IPS-15b (cell line): ENCODE data around the gene EXOC3L2.

ENCODE experiments used
- H3K27me3 ChIP-seq: one replicate; pipeline ENCODE4 v1.6.1; 2013; ENCODE audit warnings: low read length; ENCODE audit not compliant: control insufficient read depth, insufficient read depth
- H3K36me3 ChIP-seq: one replicate; pipeline ENCODE4 v1.6.1; 2013; ENCODE audit warnings: low read length; ENCODE audit not compliant: control insufficient read depth, insufficient read depth
- H3K4me1 ChIP-seq: one replicate; pipeline ENCODE4 v1.6.1; 2013; ENCODE audit warnings: mild to moderate bottlenecking, low read length; ENCODE audit not compliant: control insufficient read depth, insufficient read depth
- H3K4me3 ChIP-seq: one replicate; pipeline ENCODE4 v1.5.1; 2013; ENCODE audit warnings: low read depth, low read length
- H3K9ac ChIP-seq: one replicate; pipeline ENCODE4 v1.6.1; 2013; ENCODE audit warnings: low read depth, mild to moderate bottlenecking, low read length
- H3K9me3 ChIP-seq: one replicate; pipeline ENCODE4 v1.6.1; 2013; ENCODE audit warnings: mild to moderate bottlenecking, low read length; ENCODE audit not compliant: control insufficient read depth, insufficient read depth

Gene EXOC3L2

DNA sequence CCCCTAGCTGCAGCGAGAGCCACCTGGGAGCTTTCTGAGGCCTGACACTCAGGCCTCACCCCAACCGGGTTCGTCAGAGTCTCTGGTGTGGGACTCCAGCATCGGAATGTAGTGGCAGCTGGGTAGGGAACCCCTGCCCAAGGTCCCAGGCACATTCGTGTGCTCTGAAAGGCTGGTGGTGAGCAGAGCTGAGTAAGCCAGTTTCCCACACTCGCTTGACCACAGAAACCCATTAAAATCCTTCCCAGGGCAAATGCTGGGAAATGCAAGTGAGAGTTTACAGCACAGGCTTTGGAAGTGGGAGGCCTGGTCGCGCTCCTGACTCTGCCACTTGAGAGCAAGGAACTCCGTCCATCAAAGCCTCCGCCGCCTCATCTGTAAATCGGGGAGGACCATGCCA is 71.4 kb downstream of the EXOC3L2 start:
- H3K9me3 ChIP-seq = no peaks in the 10 kb centered on the region
- H3K4me3 ChIP-seq = no peak overlapping the region
- no peaks in the 10 kb centered on the region for H3K4me1 ChIP-seq
- no peaks in the 10 kb centered on the region for H3K36me3 ChIP-seq
- H3K9ac ChIP-seq = no peak overlapping the region
- no peaks in the 10 kb centered on the region for H3K27me3 ChIP-seq

DNA sequence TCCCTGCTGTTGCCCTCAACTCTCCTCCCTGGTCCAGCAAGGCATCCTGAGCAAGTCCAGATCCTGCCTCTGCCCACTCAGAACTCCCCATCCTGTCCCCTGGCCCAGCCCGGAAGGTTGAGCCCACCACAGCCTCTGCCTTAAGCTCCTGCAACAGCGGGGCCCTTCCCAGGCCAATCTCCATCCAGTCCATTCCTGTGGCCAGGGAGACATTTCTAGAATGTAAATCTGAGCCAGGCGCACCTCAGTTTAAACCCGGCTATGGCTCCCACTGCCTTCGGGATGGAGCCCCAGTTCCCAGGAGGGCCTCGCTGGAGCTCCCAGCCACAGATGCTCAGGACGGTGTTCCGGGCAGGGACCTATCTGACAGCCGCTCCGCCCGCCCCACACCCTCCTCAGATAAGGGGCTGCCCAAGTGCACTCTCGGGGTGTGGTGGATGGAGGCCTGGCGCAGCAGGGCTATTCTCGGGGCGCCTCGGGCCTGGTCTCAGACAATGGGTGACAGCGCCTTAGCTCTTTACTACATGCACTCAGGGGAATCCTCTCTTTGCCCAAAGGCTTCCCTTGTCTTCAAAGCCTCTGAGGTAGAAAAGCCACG is 72.5 kb downstream of the EXOC3L2 start:
- no peak overlapping the region for H3K9ac ChIP-seq
- no peaks in the 10 kb centered on the region for H3K27me3 ChIP-seq
- H3K4me1 ChIP-seq = no peaks in the 10 kb centered on the region
- H3K36me3 ChIP-seq = no peaks in the 10 kb centered on the region
- H3K4me3 ChIP-seq = no peak overlapping the region
- no peaks in the 10 kb centered on the region for H3K9me3 ChIP-seq

DNA sequence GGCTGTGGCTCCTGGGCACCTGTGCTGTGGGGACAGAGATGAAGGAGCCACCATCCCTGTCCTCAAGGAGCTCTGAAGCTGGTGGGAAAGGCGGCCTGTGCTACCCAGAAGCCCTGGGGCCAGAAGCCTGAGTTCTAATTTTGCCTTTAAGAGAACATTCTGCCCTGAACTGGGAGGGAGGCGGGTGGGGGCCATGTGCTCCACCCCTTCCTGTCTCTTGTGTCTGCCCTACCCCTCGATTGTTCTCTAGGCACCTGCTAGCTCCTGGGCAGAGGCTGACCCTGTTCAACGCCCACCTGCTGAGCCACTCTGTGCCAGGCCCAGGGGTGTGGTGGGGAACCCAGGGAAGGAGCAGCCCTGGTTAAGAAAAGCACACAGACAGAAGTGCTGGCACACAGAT is 73.0 kb downstream of the EXOC3L2 start:
- H3K9me3 ChIP-seq = no peaks in the 10 kb centered on the region

GRCh38 chr19:45171211-45171623 is 74.0 kb downstream of the EXOC3L2 start:
- Histone ChIP-seq H3K4me1 (no peaks in the 10 kb centered on the region), H3K9me3 (no peaks in the 10 kb centered on the region), H3K27me3 (no peaks in the 10 kb centered on the region), H3K36me3 (no peaks in the 10 kb centered on the region), H3K9ac (no peak overlapping the region), H3K4me3 (no peak overlapping the region)

More for the DNA sequence above, 73.0 kb downstream of the EXOC3L2 start:
- Histone ChIP-seq H3K36me3 (no peaks in the 10 kb centered on the region), H3K27me3 (no peaks in the 10 kb centered on the region), H3K4me3 (no peak overlapping the region), H3K4me1 (no peaks in the 10 kb centered on the region), H3K9ac (no peak overlapping the region)

GRCh38 chr19:45170146-45171106 is 74.8 kb downstream of the EXOC3L2 start:
- no peaks in the 10 kb centered on the region for H3K9me3 ChIP-seq
- no peaks in the 10 kb centered on the region for H3K4me1 ChIP-seq
- H3K27me3 ChIP-seq = no peaks in the 10 kb centered on the region
- H3K9ac ChIP-seq = no peak overlapping the region
- no peaks in the 10 kb centered on the region for H3K36me3 ChIP-seq
- H3K4me3 ChIP-seq = no peak overlapping the region

DNA sequence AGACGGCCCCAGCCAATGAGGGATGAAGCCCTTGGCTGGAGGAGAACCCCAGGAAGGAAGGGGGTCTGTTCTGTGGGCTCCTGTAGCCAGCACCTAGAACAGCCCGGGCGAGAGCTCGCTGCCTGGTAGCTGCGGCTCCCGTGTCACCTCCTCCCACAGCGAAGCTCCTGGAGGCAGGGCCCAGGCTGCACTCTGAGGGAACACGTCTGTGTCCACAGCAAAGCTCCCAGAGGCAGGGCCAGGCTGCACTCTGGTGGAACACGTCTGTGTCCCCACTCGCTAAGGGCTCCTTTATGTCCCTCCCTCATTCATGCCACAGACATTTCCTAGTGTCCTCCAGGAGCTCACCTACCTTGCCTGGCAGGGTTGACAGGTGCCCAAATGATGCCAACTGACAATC is 75.6 kb downstream of the EXOC3L2 start:
- Histone ChIP-seq H3K36me3 (no peaks in the 10 kb centered on the region), H3K4me1 (no peaks in the 10 kb centered on the region)

GRCh38 chr19:45168767-45169351 is 76.3 kb downstream of the EXOC3L2 start:
- no peaks in the 10 kb centered on the region for H3K9me3 ChIP-seq
- H3K4me3 ChIP-seq = no peak overlapping the region
- no peaks in the 10 kb centered on the region for H3K27me3 ChIP-seq
- H3K4me1 ChIP-seq = peaks cover 2% of the 10 kb centered on the region
- H3K36me3 ChIP-seq = no peaks in the 10 kb centered on the region
- H3K9ac ChIP-seq = no peak overlapping the region

More for the DNA sequence above, 75.6 kb downstream of the EXOC3L2 start:
- Histone ChIP-seq H3K9me3 (no peaks in the 10 kb centered on the region), H3K27me3 (no peaks in the 10 kb centered on the region), H3K4me3 (no peak overlapping the region), H3K9ac (no peak overlapping the region)

- Histone ChIP-seq H3K4me1 (peaks cover 2% of the 10 kb centered on the region), H3K9ac (no peak overlapping the region), H3K9me3 (no peaks in the 10 kb centered on the region), H3K27me3 (no peaks in the 10 kb centered on the region), H3K36me3 (no peaks in the 10 kb centered on the region), H3K4me3 (no peak overlapping the region)
Observed at GRCh38 chr19:45166723-45167252, 78.4 kb downstream of the EXOC3L2 start.

GRCh38 chr19:45164577-45165335 is 80.5 kb downstream of the EXOC3L2 start:
- peak overlapping the region; percentile 24 for H3K9ac ChIP-seq

DNA sequence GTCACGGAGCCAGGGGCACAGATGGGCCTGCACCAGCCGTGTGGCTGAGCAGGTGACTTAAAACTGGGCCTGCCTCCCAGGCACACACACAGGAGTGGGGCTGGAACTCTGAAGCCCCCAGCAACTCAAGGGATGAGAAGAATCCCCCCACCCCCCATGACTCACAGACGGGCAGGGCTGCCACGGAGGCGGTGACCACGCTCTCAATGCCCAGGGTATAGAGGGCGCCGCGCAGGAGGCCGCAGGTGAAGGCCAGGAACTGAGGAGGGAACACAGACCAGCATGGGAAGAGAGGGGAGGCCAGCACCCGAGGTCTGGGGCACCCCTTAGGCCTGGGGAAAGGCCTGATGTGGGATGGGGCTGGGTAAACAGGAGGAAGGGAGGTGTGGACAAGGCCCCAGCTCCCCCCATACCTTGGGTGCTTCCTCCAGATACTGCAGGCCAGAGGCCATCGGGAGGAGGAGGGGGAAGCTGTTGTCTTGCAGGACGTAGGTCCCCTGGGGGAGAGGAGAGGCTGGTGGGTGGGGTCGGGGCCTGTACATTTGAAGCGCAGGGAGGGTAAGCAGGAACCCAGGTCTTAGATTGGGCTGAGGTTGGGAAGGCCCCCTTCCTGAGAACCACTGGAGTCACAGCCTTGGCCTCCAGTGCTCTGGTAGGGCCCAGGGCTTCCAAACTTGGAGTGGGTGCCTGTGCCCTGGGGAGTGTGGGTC is 81.3 kb downstream of the EXOC3L2 start:
- H3K9ac ChIP-seq = peak overlapping the region; percentile 24

More at GRCh38 chr19:45164577-45165335, 80.5 kb downstream of the EXOC3L2 start:
- no peaks in the 10 kb centered on the region for H3K36me3 ChIP-seq
- H3K4me1 ChIP-seq = peaks cover 2% of the 10 kb centered on the region
- no peak overlapping the region for H3K4me3 ChIP-seq
- H3K9me3 ChIP-seq = no peaks in the 10 kb centered on the region
- H3K27me3 ChIP-seq = no peaks in the 10 kb centered on the region

GRCh38 chr19:45163156-45163555 is 82.1 kb downstream of the EXOC3L2 start:
- Histone ChIP-seq H3K4me3 (no peak overlapping the region), H3K27me3 (no peaks in the 10 kb centered on the region), H3K9ac (no peak overlapping the region), H3K36me3 (no peaks in the 10 kb centered on the region), H3K4me1 (peaks cover 2% of the 10 kb centered on the region), H3K9me3 (no peaks in the 10 kb centered on the region)

More for the DNA sequence above, 81.3 kb downstream of the EXOC3L2 start:
- no peaks in the 10 kb centered on the region for H3K36me3 ChIP-seq
- H3K4me3 ChIP-seq = no peak overlapping the region
- peaks cover 2% of the 10 kb centered on the region for H3K4me1 ChIP-seq
- H3K27me3 ChIP-seq = no peaks in the 10 kb centered on the region
- no peaks in the 10 kb centered on the region for H3K9me3 ChIP-seq
